AG10803 (cell line): ENCODE measurements around the gene ACP5.
"Not testable (repeated sequence)": the region's sequence is repeated elsewhere in the genome, so short reads cannot be mapped to it uniquely, and the experiment has no call there.

Experiments used
- DNase-seq: peaks from one replicate; pipeline ENCODE4 v3.0.0; 2010; ENCODE audit warnings: low read depth
- H3K4me3 ChIP-seq: 2 replicates; pipeline ENCODE4 v1.5.1; 2011; ENCODE audit warnings: mild to moderate bottlenecking, low read length, control low read depth
- CTCF ChIP-seq: conservative IDR thresholded peaks from 2 replicates; pipeline ENCODE4 v1.5.1; 2011; ENCODE audit warnings: mild to moderate bottlenecking, low read length, control low read depth, inconsistent platforms

The ACP5 gene

GRCh38 chr19:11578258-11579142, 1.1 kb upstream of the ACP5 start:
- no peak for DNase-seq
- TF ChIP-seq CTCF = no peak
- no peak overlapping the region; the same call in 1 of the 2 replicates for H3K4me3 ChIP-seq

- no peak overlapping the region for H3K4me3 ChIP-seq
- TF ChIP-seq CTCF = no peak
- DNase-seq = no peak
These were observed 1.2 kb downstream of the ACP5 start for GRCh38 chr19:11576227-11576626.

GRCh38 chr19:11574689-11575088, 2.8 kb downstream of the ACP5 start:
- no peak overlapping the region for H3K4me3 ChIP-seq
- DNase-seq = no peak
- TF ChIP-seq CTCF = no peak

- H3K4me3 ChIP-seq, DNase-seq: not testable (repeated sequence)
These were observed 3.7 kb downstream of the ACP5 start for GRCh38 chr19:11573763-11574162.

- H3K4me3 ChIP-seq, DNase-seq: not testable (repeated sequence)
These were observed 4.1 kb downstream of the ACP5 start for GRCh38 chr19:11573354-11573753.

- no peak for DNase-seq
- no peak for TF ChIP-seq CTCF
These were observed 7.4 kb downstream of the ACP5 start for GRCh38 chr19:11570039-11570462.

GRCh38 chr19:11566164-11566563, 11.3 kb downstream of the ACP5 start:
- TF ChIP-seq CTCF = no peak
- H3K4me3 ChIP-seq = no peak overlapping the region
- no peak for DNase-seq

More at GRCh38 chr19:11570039-11570462, 7.4 kb downstream of the ACP5 start:
- H3K4me3 ChIP-seq = no peak overlapping the region

GRCh38 chr19:11565649-11565980, 11.8 kb downstream of the ACP5 start:
- DNase-seq, H3K4me3 ChIP-seq: not testable (repeated sequence)

GRCh38 chr19:11564082-11564807, 13.2 kb downstream of the ACP5 start:
- not testable (repeated sequence) for H3K4me3 ChIP-seq, DNase-seq
